Skeletal muscle tissue (tissue), 4 donors: Measurements from ENCODE around the gene RPIA. TPM values are rescaled to one million over a fixed set of nuclear protein-coding genes. Genes with fewer than 3 reads are reported as not detected.
"Not testable (repeated sequence)": the region's sequence is repeated elsewhere in the genome, so short reads cannot be mapped to it uniquely, and the experiment has no call there.

Experiments used
- H3K27ac ChIP-seq: one replicate; pipeline ENCODE4 v1.7.0; 2013; ENCODE audit warnings: mild to moderate bottlenecking, low read depth, low read length, inconsistent platforms
- H3K27me3 ChIP-seq, 3 donors: one replicate each; pipeline ENCODE4 v1.7.0; 2013; ENCODE audit warnings: low read length in 3 of 3; ENCODE audit not compliant: control insufficient read depth in 3 of 3, insufficient read depth in 3 of 3
- H3K36me3 ChIP-seq, 3 donors: one replicate each; pipeline ENCODE4 v1.7.0; 2013; ENCODE audit warnings: low read length in 3 of 3; ENCODE audit not compliant: control insufficient read depth in 3 of 3, insufficient read depth in 3 of 3
- H3K4me1 ChIP-seq, 3 donors: one replicate each; pipeline ENCODE4 v1.7.0; 2013; ENCODE audit warnings: low read length in 3 of 3, mild to moderate bottlenecking in 3 of 3; ENCODE audit not compliant: control insufficient read depth in 3 of 3, insufficient read depth in 3 of 3
- H3K4me3 ChIP-seq, 3 donors: one replicate each; pipeline ENCODE4 v1.7.0; 2013; ENCODE audit warnings: low read length in 3 of 3
- H3K9ac ChIP-seq, 3 donors: one replicate each; pipeline ENCODE4 v1.7.0; 2013; ENCODE audit warnings: low read length in 3 of 3, mild to moderate bottlenecking in 3 of 3, moderate library complexity in 2 of 3, low read depth in 1 of 3
- H3K9me3 ChIP-seq, 3 donors: one replicate each; pipeline ENCODE4 v1.7.0; 2013; ENCODE audit warnings: low read length in 3 of 3; ENCODE audit not compliant: control insufficient read depth in 3 of 3
- total RNA-seq: library from RNA; depleted of rRNA; stranded (reverse); fragments of >200 nt; gene quantifications from one replicate; pipeline ENCODE4 v1.2.3, GENCODE V29; 2014
- donor health status: Osteomylitis.

The RPIA gene
- total RNA-seq = 11.0 TPM

- Histone ChIP-seq H3K4me1 (peaks cover 32 to 57% (median 36%) of the 10 kb centered on the region in 3 donors), H3K9me3 (no peaks in the 10 kb centered on the region), H3K27me3 (no peaks in the 10 kb centered on the region), H3K4me3 (peak within 1 kb of the TSS; percentile 82 to 99 (median 98)), H3K36me3 (no peaks in the 10 kb centered on the region), H3K27ac (peak within 1 kb of the TSS; percentile 63), H3K9ac (peak within 1 kb of the TSS; percentile 84 to 94 (median 93))
Observed at GRCh38 chr2:88691339-88692183, at the start of gene RPIA. Gene RPIA (plus strand): TSS chr2:88691673. CDS start chr2:88691699, 26 bp downstream.

GRCh38 chr2:88642278-88642677 is 49.2 kb upstream of the RPIA start:
- Histone ChIP-seq H3K9me3 (no peaks in the 10 kb centered on the region), H3K9ac (no peak overlapping the region), H3K27me3 (no peaks in the 10 kb centered on the region), H3K36me3 (no peaks in the 10 kb centered on the region), H3K4me3 (no peak overlapping the region), H3K27ac (no peak overlapping the region), H3K4me1 (peaks cover 0 to 3% (median 0%) of the 10 kb centered on the region in 3 donors)

- H3K9me3 ChIP-seq, H3K4me1 ChIP-seq, H3K9ac ChIP-seq, H3K4me3 ChIP-seq, H3K27me3 ChIP-seq, H3K27ac ChIP-seq, H3K36me3 ChIP-seq: not testable (repeated sequence)
Observed at GRCh38 chr2:88645291-88645882, 46.1 kb upstream of the RPIA start.

GRCh38 chr2:88651646-88652045 is 39.8 kb upstream of the RPIA start:
- Histone ChIP-seq H3K36me3 (no peaks in the 10 kb centered on the region), H3K27ac (no peak overlapping the region), H3K9ac (no peak overlapping the region), H3K4me1 (peaks cover 0 to 2% (median 0%) of the 10 kb centered on the region in 3 donors), H3K9me3 (no peaks in the 10 kb centered on the region), H3K4me3 (no peak overlapping the region), H3K27me3 (no peaks in the 10 kb centered on the region)

- H3K36me3 ChIP-seq = no peaks in the 10 kb centered on the region
- H3K27me3 ChIP-seq = no peaks in the 10 kb centered on the region
- H3K4me1 ChIP-seq = peaks cover 14 to 22% (median 15%) of the 10 kb centered on the region in 3 donors
- no peak overlapping the region for H3K27ac ChIP-seq
- no peak overlapping the region for H3K9ac ChIP-seq
- no peak overlapping the region for H3K4me3 ChIP-seq
- H3K9me3 ChIP-seq = no peaks in the 10 kb centered on the region
Observed at GRCh38 chr2:88654714-88655113, 36.8 kb upstream of the RPIA start.

GRCh38 chr2:88656690-88657089 is 34.8 kb upstream of the RPIA start:
- Histone ChIP-seq H3K27me3 (no peaks in the 10 kb centered on the region), H3K36me3 (no peaks in the 10 kb centered on the region), H3K9ac (no peak overlapping the region), H3K4me3 (no peak overlapping the region), H3K9me3 (no peaks in the 10 kb centered on the region), H3K27ac (peak overlapping the region; percentile 70), H3K4me1 (peaks cover 15 to 28% (median 19%) of the 10 kb centered on the region in 3 donors)

- H3K9ac ChIP-seq = no peak overlapping the region
- H3K27ac ChIP-seq = peak overlapping the region; percentile 70
- H3K9me3 ChIP-seq = no peaks in the 10 kb centered on the region
- H3K4me3 ChIP-seq = no peak overlapping the region
- no peaks in the 10 kb centered on the region for H3K36me3 ChIP-seq
- H3K27me3 ChIP-seq = no peaks in the 10 kb centered on the region
- H3K4me1 ChIP-seq = peaks cover 15 to 28% (median 19%) of the 10 kb centered on the region in 3 donors
Observed at GRCh38 chr2:88657131-88657530, 34.3 kb upstream of the RPIA start.

GRCh38 chr2:88658326-88658725 is 33.1 kb upstream of the RPIA start:
- peak overlapping the region in 1 of 3 donors; percentile 68 for H3K9ac ChIP-seq
- H3K4me3 ChIP-seq = peak overlapping the region in 2 of 3 donors; percentile 12 to 30
- H3K27me3 ChIP-seq = no peaks in the 10 kb centered on the region
- H3K9me3 ChIP-seq = no peaks in the 10 kb centered on the region
- peaks cover 15 to 28% (median 19%) of the 10 kb centered on the region in 3 donors for H3K4me1 ChIP-seq
- peak overlapping the region; percentile 96 for H3K27ac ChIP-seq
- H3K36me3 ChIP-seq = no peaks in the 10 kb centered on the region

GRCh38 chr2:88658881-88659537 is 32.5 kb upstream of the RPIA start:
- H3K9ac ChIP-seq = peak overlapping the region; percentile 68 to 76 (median 75)
- no peaks in the 10 kb centered on the region for H3K9me3 ChIP-seq
- H3K36me3 ChIP-seq = no peaks in the 10 kb centered on the region
- peak overlapping the region; percentile 96 for H3K27ac ChIP-seq
- peak overlapping the region; percentile 67 to 72 (median 71) for H3K4me3 ChIP-seq
- H3K4me1 ChIP-seq = peaks cover 15 to 28% (median 19%) of the 10 kb centered on the region in 3 donors
- H3K27me3 ChIP-seq = no peaks in the 10 kb centered on the region
